NCI-H2081 treated with DMSO at 0.1 percent for 48 hours (cell line): Measurements from ENCODE around the gene NUAK2.

Source experiments
- DNase-seq: peaks from one replicate; lab custom pipeline; 2025; lab: John Stamatoyannopoulos, UW

The NUAK2 gene

GRCh38 chr1:205346956-205347574 is 25.5 kb upstream of the NUAK2 start:
- DNase-seq: no peak

- no peak for DNase-seq
Observed at GRCh38 chr1:205345761-205346160, 24.2 kb upstream of the NUAK2 start.

GRCh38 chr1:205344066-205344928 is 22.8 kb upstream of the NUAK2 start:
- no peak for DNase-seq

- no peak for DNase-seq
Observed at GRCh38 chr1:205343431-205344065, 22.0 kb upstream of the NUAK2 start.

- no peak for DNase-seq
Observed at GRCh38 chr1:205342986-205343385, 21.4 kb upstream of the NUAK2 start.

- DNase-seq: no peak
Observed at GRCh38 chr1:205340676-205341075, 19.1 kb upstream of the NUAK2 start.

- no peak for DNase-seq
Observed at GRCh38 chr1:205339717-205340116, 18.2 kb upstream of the NUAK2 start.

GRCh38 chr1:205339197-205339702 is 17.7 kb upstream of the NUAK2 start:
- DNase-seq: no peak

DNA sequence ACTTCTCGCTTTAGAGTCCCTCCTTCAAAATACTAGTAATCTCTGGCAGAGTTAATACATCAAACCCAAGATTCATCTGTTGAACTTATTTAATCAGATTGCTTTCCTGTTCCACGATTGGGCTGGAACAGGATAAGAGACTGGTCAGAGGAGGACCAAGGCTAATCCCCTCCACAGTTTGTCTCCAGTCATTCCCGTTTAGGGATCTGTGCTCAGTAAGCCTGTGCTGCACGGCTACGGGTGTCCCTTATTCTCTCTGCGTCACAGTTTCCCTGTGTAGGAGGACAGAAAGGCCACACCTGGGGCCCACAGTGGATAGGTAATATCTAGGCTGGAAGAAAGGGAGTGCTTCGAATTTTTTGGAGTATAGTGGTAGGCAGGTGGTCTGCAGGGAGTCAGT is 16.5 kb upstream of the NUAK2 start:
- DNase-seq: no peak

DNA sequence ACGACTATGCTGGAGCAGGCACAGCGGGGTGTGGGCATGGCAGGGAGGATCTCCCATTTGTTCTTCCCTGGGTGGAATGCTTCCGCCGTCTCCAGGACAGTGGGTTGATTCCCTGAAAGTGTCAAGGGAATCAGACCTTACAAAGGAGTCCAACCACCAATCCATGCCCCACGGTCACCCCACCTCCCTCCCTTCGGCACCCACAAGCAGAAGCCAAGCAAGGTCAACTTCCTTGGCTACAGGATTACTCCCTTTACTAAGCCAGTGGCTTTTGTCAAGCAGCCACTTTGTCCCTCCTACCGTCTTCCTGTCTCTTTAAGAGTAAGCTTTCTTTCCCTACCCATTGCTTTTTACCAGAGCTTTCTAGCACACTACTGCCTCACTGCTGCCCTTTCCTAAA is 15.9 kb upstream of the NUAK2 start:
- DNase-seq: no peak

- no peak for DNase-seq
Observed at GRCh38 chr1:205335692-205336091, 14.1 kb upstream of the NUAK2 start.

GRCh38 chr1:205332015-205332791 is 10.7 kb upstream of the NUAK2 start:
- DNase-seq: no peak

- DNase-seq: no peak
Observed at GRCh38 chr1:205330150-205330549, 8.6 kb upstream of the NUAK2 start.

GRCh38 chr1:205329719-205330118 is 8.2 kb upstream of the NUAK2 start:
- DNase-seq: no peak

- DNase-seq: no peak
Observed at GRCh38 chr1:205328476-205328875, 6.9 kb upstream of the NUAK2 start.

- no peak for DNase-seq
Observed at GRCh38 chr1:205326812-205327466, 5.4 kb upstream of the NUAK2 start.

DNA sequence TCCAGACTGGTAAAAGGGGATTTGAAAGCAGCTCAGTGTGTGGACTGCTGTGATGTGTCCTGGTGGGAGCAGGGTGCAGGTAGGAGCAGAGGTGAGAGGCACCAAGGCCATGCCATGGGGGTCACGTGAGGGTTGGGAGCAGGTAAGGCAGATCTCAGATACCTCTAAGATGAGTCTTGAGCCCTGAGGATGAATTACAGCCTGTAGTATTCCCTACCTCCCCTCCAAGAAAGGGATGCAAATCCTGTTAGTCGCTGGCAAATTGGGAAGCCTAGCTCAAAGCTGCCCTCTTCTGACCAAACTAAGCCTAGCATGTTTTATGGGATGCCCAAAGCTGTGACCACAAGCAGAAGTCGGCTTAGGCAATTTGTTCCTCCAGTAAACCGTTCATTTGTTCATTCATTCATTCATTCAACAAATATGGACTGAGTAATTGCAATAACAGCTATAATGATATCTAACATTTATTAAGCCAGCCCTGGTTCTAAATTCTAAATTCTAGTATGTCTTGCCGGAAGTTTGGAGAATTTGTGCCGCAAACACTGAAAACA is 3.9 kb upstream of the NUAK2 start:
- no peak for DNase-seq

- no peak for DNase-seq
Observed at GRCh38 chr1:205324781-205325180, 3.2 kb upstream of the NUAK2 start.

- no peak for DNase-seq
Observed at GRCh38 chr1:205323794-205324193, 2.2 kb upstream of the NUAK2 start.

- DNase-seq: no peak
Observed at GRCh38 chr1:205321959-205322283, 376 bp upstream of the NUAK2 start.
